HG02642 (cell line): ENCODE data around the gene LTO1.

Experiments used
- ATAC-seq: cut with Tn5 transposase; IDR thresholded peaks from one replicate; pipeline ENCODE4 v1.9.1; 2021; ENCODE audit warnings: mild to moderate bottlenecking; ENCODE audit not compliant: unreplicated experiment, poor library complexity

LTO1 gene

DNA sequence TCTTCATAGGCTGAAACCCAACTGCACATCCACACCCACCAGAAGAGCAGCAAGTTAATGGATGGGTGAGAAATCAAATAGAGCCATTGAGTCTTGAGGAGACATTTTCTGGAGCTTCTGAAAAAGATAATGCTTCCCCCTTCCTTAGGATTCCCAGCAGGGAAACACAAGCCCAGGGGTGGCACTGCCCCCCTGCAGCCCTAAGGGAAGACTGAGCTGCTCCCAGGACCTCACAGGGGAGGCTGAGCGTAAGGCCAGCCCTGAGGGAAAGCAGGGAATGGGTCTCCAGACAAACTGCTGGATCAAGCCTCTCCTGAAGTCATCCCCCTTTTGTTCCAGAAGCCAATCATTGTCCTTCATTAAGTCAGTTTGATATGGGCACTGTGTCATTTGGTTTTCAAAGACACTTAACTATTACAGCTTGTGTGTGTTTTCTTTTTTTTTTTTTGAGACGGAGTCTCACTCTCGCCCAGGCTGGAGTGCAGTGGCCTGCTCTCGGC lies 15.1 kb downstream of the LTO1 start:
- no peak for ATAC-seq

DNA sequence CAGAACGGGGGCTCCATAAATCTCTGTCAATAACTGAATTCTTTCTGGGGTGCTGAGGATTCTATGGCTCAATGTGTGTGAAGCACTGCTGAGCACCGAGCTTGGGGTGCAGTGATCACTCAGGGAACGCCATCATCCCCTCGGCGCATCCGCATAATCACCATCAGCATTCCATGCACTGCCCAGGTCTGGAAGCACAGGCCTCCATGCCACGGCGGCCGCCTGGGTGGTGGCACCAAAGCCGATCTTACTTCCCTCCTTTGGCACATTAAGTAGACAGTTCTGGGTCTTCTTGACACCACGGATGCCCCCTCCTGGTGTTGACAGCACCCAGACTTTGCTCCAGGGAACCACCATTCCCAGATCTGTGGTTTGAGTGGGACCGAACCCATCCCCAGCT lies 15.6 kb downstream of the LTO1 start:
- no peak for ATAC-seq

DNA sequence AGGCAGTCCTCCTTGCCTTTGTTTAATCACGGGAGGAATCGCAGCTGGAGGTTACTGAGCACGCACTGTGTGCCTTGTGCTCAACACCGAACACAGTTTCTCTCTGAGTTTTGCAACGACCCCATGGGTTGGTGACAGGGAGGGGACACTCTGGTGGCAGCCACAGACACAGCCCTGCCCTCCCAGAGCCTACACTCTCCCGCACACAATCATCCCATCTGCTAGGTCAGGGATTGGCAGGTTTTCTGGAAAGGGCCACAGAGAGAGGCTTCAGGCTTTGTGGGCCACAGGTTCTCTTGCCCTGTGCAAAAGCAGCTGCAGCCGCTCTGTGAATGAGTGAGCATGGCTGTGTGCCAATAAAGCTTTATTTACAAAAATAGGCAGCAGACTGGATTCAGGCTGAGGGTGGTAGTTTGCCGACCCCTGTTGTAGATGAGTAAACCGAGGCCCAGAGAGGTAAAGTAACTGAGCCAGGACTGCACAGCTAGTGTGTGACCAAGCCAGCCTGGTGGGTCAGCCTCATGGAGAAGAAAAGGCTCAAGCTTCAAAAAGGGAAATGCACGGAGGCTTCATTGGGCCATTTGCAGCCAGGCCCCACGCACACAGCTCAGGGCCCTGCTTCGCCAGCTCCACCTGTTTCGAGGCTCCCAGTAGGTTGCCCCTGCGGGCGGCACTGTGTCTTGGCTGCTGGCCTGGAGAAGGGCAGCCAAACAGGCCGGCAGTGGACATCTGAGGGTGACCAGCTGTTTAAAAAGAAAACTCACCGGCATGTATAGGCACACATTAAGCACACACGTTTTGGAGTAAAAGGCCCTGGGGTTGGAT lies 16.3 kb downstream of the LTO1 start:
- no peak for ATAC-seq

DNA sequence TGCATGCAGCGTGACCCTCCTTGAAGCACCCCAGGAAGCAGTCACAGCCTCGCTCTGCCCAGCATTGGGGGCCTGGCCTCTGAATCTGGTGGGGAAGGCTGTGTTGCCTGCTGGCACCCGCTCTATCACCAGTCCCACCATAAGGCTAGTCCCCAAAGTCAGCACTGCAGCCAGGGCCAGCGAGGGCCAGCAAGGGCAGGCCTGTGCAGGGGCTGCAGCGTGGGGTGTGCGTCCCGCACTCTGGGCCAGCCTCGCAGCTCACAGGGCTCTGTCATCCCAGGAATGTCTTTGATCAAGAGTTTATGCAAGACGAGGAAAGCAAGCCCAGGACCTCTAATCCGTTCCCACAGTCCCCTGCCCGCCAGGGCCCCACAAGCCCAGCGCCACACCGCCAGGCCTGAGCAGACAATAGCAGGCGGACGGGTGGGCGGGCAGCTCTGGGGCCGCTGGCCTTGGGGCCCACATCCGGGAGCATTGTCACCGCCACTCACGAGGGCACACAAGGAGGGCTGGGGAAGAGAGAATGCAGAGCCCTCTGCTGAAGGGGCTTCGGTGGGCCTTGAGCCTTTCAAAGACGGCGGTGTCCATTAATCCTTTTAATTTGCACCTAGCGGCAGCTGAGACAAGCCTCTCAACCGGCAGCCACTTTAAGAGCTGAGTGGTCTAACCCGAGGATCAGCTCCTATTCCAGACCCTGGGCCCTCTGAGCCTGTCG lies 17.1 kb downstream of the LTO1 start:
- no peak for ATAC-seq

DNA sequence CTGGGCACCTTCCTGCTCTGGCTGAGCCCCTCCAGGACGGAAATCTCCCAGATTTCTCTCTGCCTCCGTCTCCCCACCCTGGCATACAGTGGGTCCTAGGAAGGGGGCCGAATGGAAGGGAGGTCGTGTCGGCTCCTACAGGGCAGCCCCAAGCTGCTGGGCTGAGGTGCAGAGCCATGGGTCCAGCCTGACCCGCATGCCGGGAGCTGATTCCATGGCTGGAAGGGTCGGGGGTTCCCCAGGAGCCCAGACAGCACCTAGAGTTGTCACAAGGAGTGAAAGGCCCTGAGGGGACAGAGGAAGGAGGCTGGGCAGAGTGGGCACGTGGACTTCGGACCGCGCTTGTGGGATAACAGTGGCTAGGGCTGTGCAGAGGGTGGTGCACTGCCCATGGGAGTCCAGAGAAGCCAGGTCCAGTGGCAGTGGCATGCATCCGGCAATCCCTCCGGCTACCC lies 17.7 kb downstream of the LTO1 start:
- no peak for ATAC-seq

DNA sequence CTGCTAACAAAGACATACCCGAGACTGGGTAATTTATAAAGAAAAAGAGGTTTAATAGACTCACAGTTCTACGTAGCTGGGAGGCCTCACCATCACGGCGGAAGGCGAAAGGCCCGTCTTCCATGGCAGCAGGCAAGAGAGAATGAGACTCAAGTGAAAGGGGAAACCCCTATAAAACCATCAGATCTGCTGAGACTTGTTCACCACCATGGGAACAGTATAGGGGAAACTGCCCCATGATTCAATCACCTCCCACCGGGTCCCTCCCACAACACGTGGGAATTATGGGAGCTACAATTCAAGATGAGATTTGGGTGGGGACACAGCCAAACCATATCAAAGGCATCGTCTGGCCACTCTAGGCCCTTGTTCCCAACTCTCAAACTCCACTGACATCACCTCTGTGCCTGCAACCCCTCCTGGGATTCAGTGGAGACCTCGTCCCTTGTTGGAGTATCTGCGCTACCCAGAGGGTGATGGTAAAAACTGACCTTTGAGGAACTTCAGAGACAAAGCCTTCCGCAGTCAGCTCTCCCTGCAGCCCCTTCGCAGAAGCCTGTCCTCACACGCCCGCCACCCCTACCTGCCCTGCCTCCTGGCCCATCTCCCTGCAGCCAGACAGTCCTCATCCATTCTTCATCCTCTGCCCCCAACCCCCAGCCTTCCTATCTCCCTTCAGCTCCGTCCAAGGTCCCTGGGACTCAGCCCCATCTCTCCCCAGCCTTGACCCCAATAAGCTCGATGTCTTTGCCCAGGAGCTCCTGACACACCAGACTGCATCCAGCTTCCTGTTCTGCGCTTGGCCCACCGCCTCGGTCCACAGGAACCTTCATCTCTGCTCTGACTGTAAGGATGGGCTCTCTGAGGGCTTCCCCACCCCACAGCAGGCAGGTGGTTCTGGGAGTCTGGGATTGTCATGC lies 18.4 kb downstream of the LTO1 start:
- no peak for ATAC-seq

DNA sequence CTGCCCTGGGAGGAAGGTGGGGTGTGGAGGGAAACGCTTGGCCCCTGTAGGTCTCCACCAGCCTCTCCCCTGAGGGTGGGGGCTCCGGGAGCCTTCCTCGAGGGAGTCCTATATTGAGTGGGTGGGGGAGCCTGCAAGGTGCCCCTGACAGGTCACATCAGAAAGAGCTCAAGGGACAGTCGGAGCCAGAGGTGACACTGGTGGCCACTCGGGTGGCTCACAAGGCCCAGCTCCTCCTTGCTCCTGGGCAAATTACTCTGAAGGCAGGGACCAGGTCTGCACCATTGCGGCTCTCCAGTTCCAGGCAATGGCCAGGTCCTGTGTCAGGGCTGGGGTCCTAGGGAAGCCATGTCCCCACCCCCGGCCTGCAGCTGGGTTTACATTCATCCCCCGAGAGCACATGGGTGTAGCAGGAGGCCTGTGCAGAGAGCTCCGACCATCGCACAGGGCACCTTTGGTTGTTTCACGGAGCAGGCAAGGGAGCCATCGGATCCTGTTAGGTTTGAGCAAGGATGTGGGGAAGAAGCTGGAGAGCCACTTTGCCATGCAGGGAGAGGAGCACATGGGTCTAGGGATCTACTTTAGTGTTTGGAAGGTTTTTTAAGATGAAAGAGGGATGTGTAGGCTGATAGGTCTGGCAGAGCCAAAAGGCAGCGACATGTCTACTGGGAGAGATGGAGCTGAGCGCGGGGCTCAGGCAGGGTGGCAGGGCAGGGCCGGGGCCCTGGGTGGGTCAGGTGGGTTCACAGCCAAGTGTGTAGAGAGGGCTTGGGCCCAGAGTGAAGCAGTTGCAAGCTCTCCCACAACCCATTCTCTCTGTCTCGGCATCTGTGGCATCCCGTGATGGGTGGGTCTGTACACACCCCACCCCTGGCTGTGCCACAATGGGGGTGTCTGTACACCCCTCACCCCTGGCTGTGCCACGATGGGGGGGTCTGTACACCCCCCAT lies 19.4 kb downstream of the LTO1 start:
- ATAC-seq = no peak

DNA sequence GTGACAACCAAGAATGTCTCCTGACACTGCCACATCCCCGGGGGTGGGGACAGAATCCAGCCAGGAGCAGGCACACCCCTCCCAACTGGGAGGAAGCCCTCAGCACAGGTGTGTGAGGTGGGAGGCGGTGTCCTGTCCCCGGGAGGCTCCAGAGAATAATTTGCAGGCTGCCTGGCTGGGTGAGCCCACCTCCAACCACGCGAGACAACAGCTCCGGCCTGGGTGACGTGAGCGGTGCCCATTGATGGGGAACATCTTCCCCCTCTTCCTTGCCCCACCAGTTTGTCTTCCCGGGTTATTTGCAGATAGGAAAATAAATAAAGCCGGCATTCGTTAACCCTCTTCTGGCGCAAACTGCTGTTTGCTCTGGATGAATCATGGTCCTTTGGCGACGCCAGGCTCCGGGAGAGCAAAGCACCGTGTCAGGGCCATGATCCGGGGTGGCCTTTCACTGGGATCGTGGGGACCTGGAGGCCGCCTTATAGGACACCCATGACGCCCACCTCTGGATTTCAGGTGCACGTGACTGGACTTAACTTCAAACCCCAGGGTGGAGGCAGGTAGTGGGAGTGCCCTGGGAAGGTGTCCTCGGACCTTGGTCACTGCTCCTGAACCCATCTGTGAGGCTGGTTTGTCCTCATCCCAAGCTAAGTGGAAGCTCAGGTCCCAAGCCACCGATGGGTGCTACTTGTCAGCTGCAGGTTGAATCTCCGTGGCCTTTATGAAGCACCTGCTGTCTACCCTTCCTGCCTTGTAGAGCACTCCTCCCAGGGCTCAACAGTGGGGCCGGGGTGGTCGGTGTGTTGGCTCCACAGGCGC lies 20.3 kb downstream of the LTO1 start:
- no peak for ATAC-seq

DNA sequence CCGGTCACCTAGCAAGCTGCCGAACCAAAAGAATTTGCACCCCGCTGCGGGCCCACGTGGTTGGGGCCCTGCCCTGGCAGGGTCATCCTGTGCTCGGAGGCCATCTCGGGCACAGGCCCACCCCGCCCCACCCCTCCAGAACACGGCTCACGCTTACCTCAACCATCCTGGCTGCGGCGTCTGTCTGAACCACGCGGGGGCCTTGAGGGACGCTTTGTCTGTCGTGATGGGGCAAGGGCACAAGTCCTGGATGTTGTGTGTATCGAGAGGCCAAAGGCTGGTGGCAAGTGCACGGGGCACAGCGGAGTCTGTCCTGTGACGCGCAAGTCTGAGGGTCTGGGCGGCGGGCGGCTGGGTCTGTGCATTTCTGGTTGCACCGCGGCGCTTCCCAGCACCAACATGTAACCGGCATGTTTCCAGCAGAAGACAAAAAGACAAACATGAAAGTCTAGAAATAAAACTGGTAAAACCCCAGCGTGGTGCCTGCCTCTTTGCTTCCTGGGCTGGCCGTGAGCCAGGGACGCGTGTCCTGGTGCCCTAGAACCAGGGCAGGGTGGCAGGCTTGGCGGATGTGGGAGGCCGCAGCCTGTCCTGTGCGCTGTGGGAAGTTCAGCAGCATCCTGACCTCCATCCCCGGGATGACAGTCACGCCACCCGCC lies 21.0 kb downstream of the LTO1 start:
- ATAC-seq = no peak

DNA sequence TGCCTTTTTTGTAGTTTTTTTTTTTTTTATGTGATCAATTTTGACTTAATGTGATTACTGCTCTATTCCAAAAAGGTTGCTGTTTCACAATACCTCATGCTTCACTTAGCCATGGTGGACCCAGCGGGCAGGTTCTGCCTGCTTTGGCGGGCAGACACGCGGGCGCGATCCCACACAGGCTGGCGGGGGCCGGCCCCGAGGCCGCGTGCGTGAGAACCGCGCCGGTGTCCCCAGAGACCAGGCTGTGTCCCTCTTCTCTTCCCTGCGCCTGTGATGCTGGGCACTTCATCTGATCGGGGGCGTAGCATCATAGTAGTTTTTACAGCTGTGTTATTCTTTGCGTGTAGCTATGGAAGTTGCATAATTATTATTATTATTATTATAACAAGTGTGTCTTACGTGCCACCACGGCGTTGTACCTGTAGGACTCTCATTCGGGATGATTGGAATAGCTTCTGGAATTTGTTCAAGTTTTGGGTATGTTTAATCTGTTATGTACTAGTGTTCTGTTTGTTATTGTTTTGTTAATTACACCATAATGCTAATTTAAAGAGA lies 21.7 kb downstream of the LTO1 start:
- ATAC-seq = no peak

DNA sequence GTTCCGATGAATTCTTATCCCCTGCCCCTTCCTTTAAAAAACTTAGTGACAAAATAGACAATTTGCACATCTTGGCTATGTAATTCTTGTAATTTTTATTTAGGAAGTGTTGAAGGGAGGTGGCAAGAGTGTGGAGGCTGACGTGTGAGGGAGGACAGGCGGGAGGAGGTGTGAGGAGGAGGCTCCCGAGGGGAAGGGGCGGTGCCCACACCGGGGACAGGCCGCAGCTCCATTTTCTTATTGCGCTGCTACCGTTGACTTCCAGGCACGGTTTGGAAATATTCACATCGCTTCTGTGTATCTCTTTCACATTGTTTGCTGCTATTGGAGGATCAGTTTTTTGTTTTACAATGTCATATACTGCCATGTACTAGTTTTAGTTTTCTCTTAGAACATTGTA lies 22.2 kb downstream of the LTO1 start:
- ATAC-seq = no peak

DNA sequence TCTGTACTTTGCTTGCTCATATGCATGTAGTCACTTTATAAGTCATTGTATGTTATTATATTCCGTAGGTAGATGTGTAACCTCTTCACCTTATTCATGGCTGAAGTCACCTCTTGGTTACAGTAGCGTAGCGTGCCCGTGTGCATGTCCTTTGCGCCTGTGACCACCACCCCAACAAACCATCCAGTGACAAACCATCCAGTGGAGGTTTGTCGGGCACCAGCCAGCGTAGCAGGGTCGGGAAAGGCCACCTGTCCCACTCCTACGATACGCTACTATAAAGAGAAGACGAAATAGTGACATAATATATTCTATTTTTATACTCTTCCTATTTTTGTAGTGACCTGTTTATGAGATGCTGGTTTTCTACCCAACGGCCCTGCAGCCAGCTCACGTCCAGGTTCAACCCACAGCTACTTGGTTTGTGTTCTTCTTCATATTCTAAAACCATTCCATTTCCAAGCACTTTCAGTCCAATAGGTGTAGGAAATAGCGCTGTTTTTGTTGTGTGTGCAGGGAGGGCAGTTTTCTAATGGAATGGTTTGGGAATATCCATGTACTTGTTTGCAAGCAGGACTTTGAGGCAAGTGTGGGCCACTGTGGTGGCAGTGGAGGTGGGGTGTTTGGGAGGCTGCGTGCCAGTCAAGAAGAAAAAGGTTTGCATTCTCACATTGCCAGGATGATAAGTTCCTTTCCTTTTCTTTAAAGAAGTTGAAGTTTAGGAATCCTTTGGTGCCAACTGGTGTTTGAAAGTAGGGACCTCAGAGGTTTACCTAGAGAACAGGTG lies 23.1 kb downstream of the LTO1 start:
- no peak for ATAC-seq

DNA sequence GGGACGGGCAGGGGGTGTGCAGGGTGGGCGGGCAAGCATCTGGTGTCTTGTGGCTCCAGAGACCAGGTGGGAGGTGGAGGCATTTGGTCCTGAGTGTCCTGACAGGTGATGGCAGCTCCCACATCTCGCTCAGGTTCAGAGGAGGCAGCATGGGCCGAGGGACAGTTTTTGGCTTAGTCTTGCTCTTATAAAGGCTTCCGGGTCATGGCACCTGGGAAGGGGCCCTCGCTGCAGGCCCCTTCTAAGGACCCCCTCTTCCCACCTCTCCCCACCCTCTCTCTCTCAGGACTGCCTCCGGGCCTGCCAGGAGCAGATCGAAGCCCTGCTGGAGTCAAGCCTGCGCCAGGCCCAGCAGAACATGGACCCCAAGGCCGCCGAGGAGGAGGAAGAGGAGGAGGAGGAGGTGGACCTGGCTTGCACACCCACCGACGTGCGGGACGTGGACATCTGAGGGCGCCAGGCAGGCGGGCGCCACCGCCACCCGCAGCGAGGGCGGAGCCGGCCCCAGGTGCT lies 24.3 kb downstream of the LTO1 start:
- ATAC-seq = no peak

DNA sequence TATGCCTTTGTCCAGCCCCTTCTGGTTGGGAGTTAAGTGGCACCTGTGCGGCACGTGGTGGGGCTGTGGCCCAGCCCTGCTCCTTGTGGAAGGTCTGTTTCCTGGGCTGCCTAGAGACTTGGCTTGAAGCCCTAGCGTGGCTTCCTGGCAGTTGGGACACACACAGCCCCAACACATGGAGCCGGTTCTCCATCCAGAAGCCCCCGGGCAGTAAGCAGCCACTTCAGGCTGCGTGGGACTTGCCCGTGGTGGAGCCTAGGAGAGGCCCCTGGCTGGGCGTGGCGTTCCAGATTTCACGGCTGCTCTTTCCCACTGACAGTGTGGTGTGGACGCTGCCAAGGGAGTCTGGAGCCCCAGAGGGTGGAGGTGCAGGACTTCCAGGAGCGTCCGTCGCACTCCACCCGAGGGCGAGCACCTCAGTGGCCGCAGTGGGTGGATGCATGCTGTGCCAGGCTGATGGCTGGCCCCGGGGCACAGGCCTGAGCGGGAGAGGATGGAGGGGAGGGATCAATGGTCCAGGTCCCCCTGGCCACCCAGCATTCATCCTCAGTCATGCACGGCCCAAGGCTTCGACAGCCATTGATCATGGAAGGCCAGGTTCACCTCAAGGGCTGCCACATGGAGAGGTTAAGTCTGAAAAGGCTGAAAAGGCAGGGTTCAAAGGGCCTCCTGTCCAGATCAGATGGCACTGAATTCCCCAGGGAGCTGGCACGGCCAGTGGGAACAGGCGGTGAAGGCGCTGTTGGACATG lies 24.9 kb downstream of the LTO1 start:
- no peak for ATAC-seq

DNA sequence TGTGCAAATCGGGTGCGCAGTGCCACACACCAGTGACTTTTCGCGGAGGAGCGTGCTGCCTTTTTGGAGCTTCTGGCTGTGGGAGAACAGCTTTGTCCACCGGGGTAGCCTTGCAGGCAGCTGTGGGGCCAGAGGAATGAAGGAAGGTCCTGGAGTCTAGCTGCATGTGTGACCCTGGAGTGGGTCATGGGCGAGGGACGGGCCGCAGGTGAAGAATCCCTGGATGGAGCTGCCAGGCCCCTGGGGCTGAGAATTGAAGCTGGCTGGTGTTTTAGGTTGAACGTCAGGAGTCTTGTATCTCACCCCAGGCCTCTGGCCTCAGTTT lies 25.6 kb downstream of the LTO1 start:
- ATAC-seq = no peak
